ENCODE measurements around the gene RNFT2.

RNFT2 gene

GRCh38 chr12:116880817-116881324 is 142.8 kb downstream of the RNFT2 start:
- FAIRE-seq: no peak

- no peak for FAIRE-seq
Measured at GRCh38 chr12:116881325-116881876, 143.3 kb downstream of the RNFT2 start, which contains the start of gene HRK. Gene HRK (minus strand): TSS chr12:116881441. CDS start chr12:116881307, 134 bp downstream.

GRCh38 chr12:116881877-116882507 is 143.9 kb downstream of the RNFT2 start:
- no peak for FAIRE-seq

GRCh38 chr12:116882742-116883141 is 144.6 kb downstream of the RNFT2 start:
- no peak for FAIRE-seq

- no peak for FAIRE-seq
Measured at GRCh38 chr12:116884871-116885270, 146.8 kb downstream of the RNFT2 start.

GRCh38 chr12:116885491-116885890 is 147.4 kb downstream of the RNFT2 start:
- FAIRE-seq: no peak

GRCh38 chr12:116887244-116887643 is 149.1 kb downstream of the RNFT2 start:
- FAIRE-seq: no peak

GRCh38 chr12:116887897-116888296 is 149.8 kb downstream of the RNFT2 start:
- FAIRE-seq: no peak

GRCh38 chr12:116890330-116890729 is 152.2 kb downstream of the RNFT2 start:
- no peak for FAIRE-seq

- no peak for FAIRE-seq
Measured at GRCh38 chr12:116891019-116891418, 152.9 kb downstream of the RNFT2 start.

GRCh38 chr12:116892349-116893140 is 154.4 kb downstream of the RNFT2 start:
- FAIRE-seq: no peak

GRCh38 chr12:116894913-116895312 is 156.8 kb downstream of the RNFT2 start:
- no peak for FAIRE-seq

- FAIRE-seq: no peak
Measured at GRCh38 chr12:116896411-116896924, 158.4 kb downstream of the RNFT2 start.

GRCh38 chr12:116897476-116897875 is 159.4 kb downstream of the RNFT2 start:
- no peak for FAIRE-seq

- no peak for FAIRE-seq
Measured at GRCh38 chr12:116898669-116899068, 160.6 kb downstream of the RNFT2 start.

GRCh38 chr12:116901612-116902011 is 163.5 kb downstream of the RNFT2 start:
- no peak for FAIRE-seq

Data from colon (tissue), 2 donors.